ENCODE results near the gene PARP1. TPM values are rescaled to one million over a fixed set of nuclear protein-coding genes. Genes with fewer than 3 reads are reported as not detected.

PARP1 gene
- total and polyA plus RNA-seq, 4 donors = 39.2 to 108 (median 60.3) TPM

- TF ChIP-seq ZBTB33 (IDR thresholded peaks at IDR 0.05) = no peak
These were observed 47.7 kb downstream of the PARP1 start (continued) for GRCh38 chr1:226360106-226360746.

GRCh38 chr1:226357416-226357815 lies 50.5 kb downstream of the PARP1 start:
- no peak for DNase-seq (ENCODE audit: low spot score)
- Histone ChIP-seq H3K4me3 (ENCODE audit: low read depth in 1 of 3, low read length in 3 of 3) (no peak overlapping the region), H3K9me3 (ENCODE audit: control insufficient read depth in 4 of 4, low read length in 3 of 4) (no peaks in the 10 kb centered on the region), H3K9ac (ENCODE audit: low read depth in 1 of 2, low read length in 2 of 2) (no peak overlapping the region), H3K4me1 (ENCODE audit: control insufficient read depth in 4 of 4, insufficient read depth in 4 of 4, low read length in 3 of 4) (no peaks in the 10 kb centered on the region), H3K36me3 (ENCODE audit: control insufficient read depth in 4 of 4, insufficient read depth in 3 of 4, low read depth in 1 of 4, low read length in 3 of 4) (peaks cover 3 to 48% (median 25%) of the 10 kb centered on the region in 4 donors), H3K27ac (ENCODE audit: low read depth in 1 of 2, low read length in 2 of 2) (no peak overlapping the region), H3K27me3 (ENCODE audit: control insufficient read depth in 4 of 4, insufficient read depth in 4 of 4, low read length in 3 of 4) (no peaks in the 10 kb centered on the region)
- 95% methylated on average over 2 of the region's 2 CpGs for WGBS
- no peak for TF ChIP-seq NR2F2 (IDR thresholded peaks at IDR 0.05)

GRCh38 chr1:226355669-226356551 lies 52.0 kb downstream of the PARP1 start:
- no peaks in the 10 kb centered on the region for H3K4me1 ChIP-seq (ENCODE audit: control insufficient read depth in 4 of 4, insufficient read depth in 4 of 4, low read length in 3 of 4)
- H3K9me3 ChIP-seq (ENCODE audit: control insufficient read depth in 4 of 4, low read length in 3 of 4) = no peaks in the 10 kb centered on the region
- TF ChIP-seq FOXA2 (IDR thresholded peaks at IDR 0.05) (no peak), TAF1 (conservative IDR thresholded peaks at IDR 0.05) (no peak), ATF3 (IDR thresholded peaks at IDR 0.05) (no peak)
- H3K27me3 ChIP-seq (ENCODE audit: control insufficient read depth in 4 of 4, insufficient read depth in 4 of 4, low read length in 3 of 4) = no peaks in the 10 kb centered on the region
- 90% methylated on average over 6 of the region's 6 CpGs for WGBS
- DNase-seq (ENCODE audit: low spot score) = no peak
- H3K36me3 ChIP-seq (ENCODE audit: control insufficient read depth in 4 of 4, insufficient read depth in 3 of 4, low read depth in 1 of 4, low read length in 3 of 4) = peaks cover 0 to 33% (median 15%) of the 10 kb centered on the region in 4 donors
- no peak overlapping the region for H3K9ac ChIP-seq (ENCODE audit: low read depth in 1 of 2, low read length in 2 of 2)
- H3K4me3 ChIP-seq (ENCODE audit: low read depth in 1 of 3, low read length in 3 of 3) = no peak overlapping the region
- no peak overlapping the region for H3K27ac ChIP-seq (ENCODE audit: low read depth in 1 of 2, low read length in 2 of 2)

GRCh38 chr1:226355016-226355415 lies 52.9 kb downstream of the PARP1 start:
- no peaks in the 10 kb centered on the region for H3K27me3 ChIP-seq (ENCODE audit: control insufficient read depth in 4 of 4, insufficient read depth in 4 of 4, low read length in 3 of 4)
- no peak overlapping the region for H3K4me3 ChIP-seq (ENCODE audit: low read depth in 1 of 3, low read length in 3 of 3)
- 96% methylated on average over 10 of the region's 10 CpGs for WGBS
- peaks cover 0 to 26% (median 10%) of the 10 kb centered on the region in 4 donors for H3K36me3 ChIP-seq (ENCODE audit: control insufficient read depth in 4 of 4, insufficient read depth in 3 of 4, low read depth in 1 of 4, low read length in 3 of 4)
- H3K9ac ChIP-seq (ENCODE audit: low read depth in 1 of 2, low read length in 2 of 2) = no peak overlapping the region
- no peaks in the 10 kb centered on the region for H3K4me1 ChIP-seq (ENCODE audit: control insufficient read depth in 4 of 4, insufficient read depth in 4 of 4, low read length in 3 of 4)
- no peak overlapping the region for H3K27ac ChIP-seq (ENCODE audit: low read depth in 1 of 2, low read length in 2 of 2)
- DNase-seq (ENCODE audit: low spot score) = no peak
- H3K9me3 ChIP-seq (ENCODE audit: control insufficient read depth in 4 of 4, low read length in 3 of 4) = no peaks in the 10 kb centered on the region
- TF ChIP-seq MAX (IDR thresholded peaks at IDR 0.05) (no peak), ATF3 (IDR thresholded peaks at IDR 0.05) (no peak), HNF4A (conservative IDR thresholded peaks at IDR 0.05) (no peak), YY1 (IDR thresholded peaks at IDR 0.05) (no peak), TAF1 (conservative IDR thresholded peaks at IDR 0.05) (no peak), FOXA2 (IDR thresholded peaks at IDR 0.05) (no peak), SP1 (IDR thresholded peaks at IDR 0.05) (no peak), GABPA (IDR thresholded peaks at IDR 0.05 in 1 of 2, conservative IDR thresholded peaks at IDR 0.05 in 1 of 2) (no peak), HNF4G (IDR thresholded peaks at IDR 0.05) (no peak), EGR1 (IDR thresholded peaks at IDR 0.05; ENCODE audit: low read depth in 2 of 2) (no peak), REST (IDR thresholded peaks at IDR 0.05) (no peak), JUND (IDR thresholded peaks at IDR 0.05) (no peak), ZBTB33 (IDR thresholded peaks at IDR 0.05) (no peak), FOXA1 (IDR thresholded peaks at IDR 0.05) (no peak)

All from liver (tissue), 9 donors.